Ascending aorta (tissue), 2 donors: ENCODE results near the gene ARHGAP24. TPM values are rescaled to one million over a fixed set of nuclear protein-coding genes. Genes with fewer than 3 reads are reported as not detected.

Experiments used
- DNase-seq, 2 donors: peaks; one replicate each; pipeline ENCODE4 v3.0.0-alpha.2; 2019; ENCODE audit warnings: low spot score in 2 of 2
- H3K27ac ChIP-seq, 2 donors: fragments of 200-600 bp; sonication (generic); one replicate each; pipeline ENCODE4 v1.5.1; 2016 to 2017; ENCODE audit warnings: mild to moderate bottlenecking in 1 of 2
- H3K27me3 ChIP-seq: fragments of 200-600 bp; sonication (generic); one replicate; pipeline ENCODE4 v1.5.1; 2017
- H3K36me3 ChIP-seq, 2 donors: fragments of 200-600 bp; sonication (generic); one replicate each; pipeline ENCODE4 v1.5.1; 2016
- H3K4me1 ChIP-seq, 2 donors: fragments of 200-600 bp; sonication (generic); one replicate each; pipeline ENCODE4 v1.5.1; 2016 to 2017; ENCODE audit warnings: mild to moderate bottlenecking in 1 of 2
- H3K4me3 ChIP-seq, 2 donors: fragments of 200-600 bp; sonication (generic); one replicate each; pipeline ENCODE4 v1.5.1; 2016 to 2017; ENCODE audit warnings: mild to moderate bottlenecking in 1 of 2
- H3K9me3 ChIP-seq, 2 donors: fragments of 200-600 bp; sonication (generic); one replicate each; pipeline ENCODE4 v1.5.1; 2016
- intact Hi-C: fragments of 100-400 bp; cut with DNase I; formaldehyde crosslinking; loops from one replicate; pipeline ENCODE4 v1.15.1; 2023
- total RNA-seq: library from RNA; depleted of rRNA; stranded (reverse); fragments of >200 nt; gene quantifications from one replicate; pipeline ENCODE4 v1.1.0, GENCODE V29; 2016
- TF ChIP-seq, protein P1 (sequence below), 3 experiments: fragments of 200-600 bp in 2 of 3; fragments of 450-650 bp in 1 of 3; sonication (generic) in 2 of 3; IDR thresholded peaks; one replicate each; pipeline ENCODE4 v1.5.1; 2016 to 2019; ENCODE audit warnings: antibody characterized with exemption in 3 of 3, mild to moderate bottlenecking in 1 of 3, moderate library complexity in 1 of 3

Gene ARHGAP24
- total RNA-seq, 1 donor from 2014 or later, result 13.9 TPM

GRCh38 chr4:85682391-85682790 lies 207.4 kb downstream of the ARHGAP24 start:
- intact Hi-C loops, result no loop called here

GRCh38 chr4:85684676-85685075 lies 209.7 kb downstream of the ARHGAP24 start:
- Histone ChIP-seq H3K27me3 (no peaks in the 10 kb centered on the region), H3K27ac (no peak overlapping the region), H3K9me3 (no peaks in the 10 kb centered on the region), H3K4me3 (no peak overlapping the region), H3K36me3 (no peaks in the 10 kb centered on the region), H3K4me1 (no peaks in the 10 kb centered on the region)
- no peak for DNase-seq
- intact Hi-C loops, result no loop called here
- TF ChIP-seq, protein P1, sequence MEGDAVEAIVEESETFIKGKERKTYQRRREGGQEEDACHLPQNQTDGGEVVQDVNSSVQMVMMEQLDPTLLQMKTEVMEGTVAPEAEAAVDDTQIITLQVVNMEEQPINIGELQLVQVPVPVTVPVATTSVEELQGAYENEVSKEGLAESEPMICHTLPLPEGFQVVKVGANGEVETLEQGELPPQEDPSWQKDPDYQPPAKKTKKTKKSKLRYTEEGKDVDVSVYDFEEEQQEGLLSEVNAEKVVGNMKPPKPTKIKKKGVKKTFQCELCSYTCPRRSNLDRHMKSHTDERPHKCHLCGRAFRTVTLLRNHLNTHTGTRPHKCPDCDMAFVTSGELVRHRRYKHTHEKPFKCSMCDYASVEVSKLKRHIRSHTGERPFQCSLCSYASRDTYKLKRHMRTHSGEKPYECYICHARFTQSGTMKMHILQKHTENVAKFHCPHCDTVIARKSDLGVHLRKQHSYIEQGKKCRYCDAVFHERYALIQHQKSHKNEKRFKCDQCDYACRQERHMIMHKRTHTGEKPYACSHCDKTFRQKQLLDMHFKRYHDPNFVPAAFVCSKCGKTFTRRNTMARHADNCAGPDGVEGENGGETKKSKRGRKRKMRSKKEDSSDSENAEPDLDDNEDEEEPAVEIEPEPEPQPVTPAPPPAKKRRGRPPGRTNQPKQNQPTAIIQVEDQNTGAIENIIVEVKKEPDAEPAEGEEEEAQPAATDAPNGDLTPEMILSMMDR (IDR thresholded peaks at IDR 0.05), result no peak

More at GRCh38 chr4:85682391-85682790, 207.4 kb downstream of the ARHGAP24 start:
- no peak for DNase-seq
- Histone ChIP-seq H3K36me3 (no peaks in the 10 kb centered on the region), H3K27me3 (no peaks in the 10 kb centered on the region), H3K27ac (no peak overlapping the region), H3K4me1 (no peaks in the 10 kb centered on the region), H3K4me3 (no peak overlapping the region), H3K9me3 (no peaks in the 10 kb centered on the region)
- TF ChIP-seq, protein P1 (IDR thresholded peaks at IDR 0.05), result no peak

DNA sequence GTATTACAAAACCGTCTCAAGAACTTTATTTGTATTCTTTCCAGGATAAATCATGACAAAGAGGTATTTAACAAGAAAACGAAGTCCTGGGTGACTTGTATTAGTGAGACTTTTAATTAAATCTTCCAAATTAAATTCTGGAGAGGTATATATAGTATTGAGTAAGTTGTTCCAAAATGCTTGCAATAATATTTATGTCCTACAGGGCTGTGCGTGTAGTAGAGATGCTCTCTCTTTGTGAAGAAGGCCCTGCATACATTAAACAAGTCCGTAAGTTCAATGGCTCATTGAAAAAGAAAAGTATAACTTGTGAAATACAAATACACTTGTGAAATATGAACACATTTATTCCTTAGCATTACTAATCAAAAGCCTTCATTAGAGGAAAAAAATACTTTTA lies 211.4 kb downstream of the ARHGAP24 start:
- Histone ChIP-seq H3K4me3 (no peak overlapping the region), H3K36me3 (no peaks in the 10 kb centered on the region), H3K9me3 (no peaks in the 10 kb centered on the region), H3K27ac (no peak overlapping the region), H3K4me1 (no peaks in the 10 kb centered on the region), H3K27me3 (no peaks in the 10 kb centered on the region)
- no peak for DNase-seq
- TF ChIP-seq, protein P1 (IDR thresholded peaks at IDR 0.05), result no peak
- intact Hi-C loops, result no loop called here

- intact Hi-C loops, result no loop called here
- H3K4me1 ChIP-seq, result no peaks in the 10 kb centered on the region
- DNase-seq, result no peak
- H3K36me3 ChIP-seq, result no peaks in the 10 kb centered on the region
- H3K27me3 ChIP-seq, result no peaks in the 10 kb centered on the region
- no peaks in the 10 kb centered on the region for H3K9me3 ChIP-seq
- TF ChIP-seq, protein P1 (IDR thresholded peaks at IDR 0.05), result no peak
- no peak overlapping the region for H3K27ac ChIP-seq
- no peak overlapping the region for H3K4me3 ChIP-seq
These were observed 213.2 kb downstream of the ARHGAP24 start for GRCh38 chr4:85688055-85688740.

GRCh38 chr4:85696661-85697060 lies 221.7 kb downstream of the ARHGAP24 start:
- no peaks in the 10 kb centered on the region for H3K36me3 ChIP-seq
- no peak overlapping the region for H3K4me3 ChIP-seq
- H3K27ac ChIP-seq, result no peak overlapping the region
- intact Hi-C loops, result no loop called here
- no peak for DNase-seq
- H3K4me1 ChIP-seq, result no peaks in the 10 kb centered on the region
- H3K9me3 ChIP-seq, result no peaks in the 10 kb centered on the region
- H3K27me3 ChIP-seq, result no peaks in the 10 kb centered on the region
- TF ChIP-seq, protein P1 (IDR thresholded peaks at IDR 0.05), result no peak
